Sigmoid colon (tissue), 3 donors: ENCODE measurements around the gene LCLAT1.

ENCODE experiments used
- POLR2A ChIP-seq, 2 donors: fragments of 450-650 bp; IDR thresholded peaks; one replicate each; pipeline ENCODE4 v1.6.1; 2016; ENCODE audit warnings: antibody characterized with exemption in 2 of 2, mild to moderate bottlenecking in 2 of 2, moderate library complexity in 2 of 2
- TF ChIP-seq, protein P1 (sequence below), 4 experiments: fragments of 450-650 bp in 3 of 4; fragments of 200-600 bp in 1 of 4; IDR thresholded peaks; one replicate each; pipeline ENCODE4 v1.5.1; 2016 to 2019; ENCODE audit warnings: antibody characterized with exemption in 4 of 4, mild to moderate bottlenecking in 3 of 4, moderate library complexity in 2 of 4

DNA sequence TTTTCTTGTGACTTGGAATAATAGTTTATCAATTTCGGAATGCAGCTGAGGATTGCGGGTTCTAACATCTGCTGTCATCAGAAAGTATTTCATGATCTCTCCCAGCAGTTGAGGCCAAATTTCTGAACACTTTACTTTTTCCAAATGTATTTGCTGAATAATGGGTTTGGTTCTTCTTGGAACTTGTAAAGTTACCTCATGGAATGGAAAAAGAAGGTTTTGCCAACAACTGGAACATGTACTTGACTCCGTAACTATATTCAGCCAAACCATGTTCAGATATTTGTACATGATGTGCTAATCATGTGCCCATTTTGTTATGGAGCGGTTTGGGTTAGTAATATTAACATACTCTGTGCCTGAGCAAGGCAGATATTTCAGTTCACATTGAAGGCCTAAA lies 119.6 kb downstream of the LCLAT1 start:
- TF ChIP-seq, protein P1, sequence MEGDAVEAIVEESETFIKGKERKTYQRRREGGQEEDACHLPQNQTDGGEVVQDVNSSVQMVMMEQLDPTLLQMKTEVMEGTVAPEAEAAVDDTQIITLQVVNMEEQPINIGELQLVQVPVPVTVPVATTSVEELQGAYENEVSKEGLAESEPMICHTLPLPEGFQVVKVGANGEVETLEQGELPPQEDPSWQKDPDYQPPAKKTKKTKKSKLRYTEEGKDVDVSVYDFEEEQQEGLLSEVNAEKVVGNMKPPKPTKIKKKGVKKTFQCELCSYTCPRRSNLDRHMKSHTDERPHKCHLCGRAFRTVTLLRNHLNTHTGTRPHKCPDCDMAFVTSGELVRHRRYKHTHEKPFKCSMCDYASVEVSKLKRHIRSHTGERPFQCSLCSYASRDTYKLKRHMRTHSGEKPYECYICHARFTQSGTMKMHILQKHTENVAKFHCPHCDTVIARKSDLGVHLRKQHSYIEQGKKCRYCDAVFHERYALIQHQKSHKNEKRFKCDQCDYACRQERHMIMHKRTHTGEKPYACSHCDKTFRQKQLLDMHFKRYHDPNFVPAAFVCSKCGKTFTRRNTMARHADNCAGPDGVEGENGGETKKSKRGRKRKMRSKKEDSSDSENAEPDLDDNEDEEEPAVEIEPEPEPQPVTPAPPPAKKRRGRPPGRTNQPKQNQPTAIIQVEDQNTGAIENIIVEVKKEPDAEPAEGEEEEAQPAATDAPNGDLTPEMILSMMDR (IDR thresholded peaks at IDR 0.05): no peak
- TF ChIP-seq POLR2A (IDR thresholded peaks at IDR 0.05): no peak
